NCI-H1930 (cell line): ENCODE data around the gene HTRA2.
"Not testable (repeated sequence)": the region's sequence is repeated elsewhere in the genome, so short reads cannot be mapped to it uniquely, and the experiment has no call there.

Experiments
- DNase-seq, 2 experiments: peaks; one replicate each; lab custom pipeline; 2025; lab: John Stamatoyannopoulos, UW

The HTRA2 gene

DNA sequence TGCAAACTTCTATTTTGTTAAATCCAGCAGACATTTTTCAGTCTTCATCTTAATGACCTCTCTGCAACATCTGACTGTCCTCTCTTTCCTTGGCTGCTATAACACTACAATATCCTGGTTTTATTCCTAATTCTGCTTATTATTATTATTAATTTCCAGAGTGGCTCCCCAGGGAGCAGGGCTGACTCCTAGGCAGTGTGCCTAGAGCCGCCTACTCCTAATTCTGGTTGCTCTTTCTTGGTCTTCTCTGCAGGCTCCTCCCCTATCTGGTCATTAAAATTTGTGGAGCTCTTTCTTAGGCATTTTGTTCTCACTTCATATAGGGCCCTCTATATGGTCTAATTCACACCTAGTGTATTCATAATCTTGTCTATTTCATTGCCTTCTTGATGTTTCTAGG lies 13.2 kb downstream of the HTRA2 start:
- no peak for DNase-seq

DNA sequence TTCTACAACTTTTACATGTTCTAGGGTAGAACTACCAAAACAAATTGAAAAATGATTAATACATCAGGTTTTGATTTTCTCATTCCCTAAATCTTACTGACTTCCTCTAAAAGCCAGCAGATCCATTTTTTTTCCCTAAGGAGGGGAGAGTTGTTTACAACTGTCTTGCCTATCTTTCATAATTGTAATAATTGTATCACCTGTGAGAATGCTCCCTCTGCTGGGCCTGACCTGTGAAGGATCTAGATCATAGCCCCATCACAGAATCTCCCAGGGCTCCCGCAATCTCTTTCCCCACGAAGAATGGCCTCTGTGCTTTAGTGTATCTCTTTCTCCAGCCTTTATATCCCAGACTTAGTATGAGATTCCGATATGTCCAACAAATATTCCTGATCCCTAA lies 14.9 kb downstream of the HTRA2 start:
- peak in 1 of 2 experiments; percentile 15 for DNase-seq

DNA sequence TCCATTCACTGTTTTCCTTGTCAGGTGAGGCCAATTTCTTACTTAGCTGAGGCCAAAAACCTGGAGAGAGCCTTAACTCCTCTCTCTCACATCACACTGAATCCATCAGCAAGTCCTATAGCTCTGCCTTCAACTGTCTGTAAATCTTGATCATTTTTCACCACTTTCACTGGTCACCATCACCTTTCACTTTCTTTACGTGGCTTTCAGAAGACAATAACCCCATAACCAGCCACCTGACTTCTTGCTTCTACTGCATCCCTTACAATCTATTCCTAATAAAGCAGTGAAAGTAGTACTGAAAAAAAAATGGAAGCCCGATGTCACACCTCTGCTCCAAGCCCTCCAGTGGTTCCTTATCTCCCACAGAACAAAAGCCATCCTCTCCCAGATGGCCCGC lies 16.3 kb downstream of the HTRA2 start:
- no peak for DNase-seq

DNA sequence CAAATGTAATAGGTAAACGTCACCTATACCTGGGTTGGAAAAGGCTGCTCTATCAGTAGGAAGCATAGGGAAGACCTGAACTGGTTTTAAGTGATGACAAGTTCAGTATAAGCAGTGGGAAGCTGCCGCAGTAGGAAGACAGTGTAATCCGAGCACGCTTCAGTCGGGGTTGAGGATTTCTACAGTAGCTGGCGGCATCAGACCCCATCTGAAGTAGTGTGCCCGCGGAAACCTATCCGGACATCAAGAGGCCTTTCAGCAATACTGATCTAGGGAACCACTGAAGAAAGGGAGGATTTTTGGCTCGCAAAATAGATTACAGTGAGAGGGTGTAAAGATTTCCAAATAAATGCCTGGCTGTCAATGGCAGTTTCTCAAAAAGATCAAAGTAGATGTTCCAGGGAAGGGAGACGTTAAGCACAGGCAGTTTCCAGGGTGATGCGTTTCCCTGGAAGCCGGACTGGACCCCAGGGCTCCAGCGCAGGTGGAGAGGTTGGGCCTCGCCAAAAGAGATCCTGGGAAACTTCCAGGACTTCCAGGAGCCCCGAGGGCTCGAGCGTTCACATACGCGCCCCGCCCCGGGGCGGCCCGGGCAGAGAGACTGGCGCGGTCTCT lies 18.7 kb downstream of the HTRA2 start:
- no peak for DNase-seq

DNA sequence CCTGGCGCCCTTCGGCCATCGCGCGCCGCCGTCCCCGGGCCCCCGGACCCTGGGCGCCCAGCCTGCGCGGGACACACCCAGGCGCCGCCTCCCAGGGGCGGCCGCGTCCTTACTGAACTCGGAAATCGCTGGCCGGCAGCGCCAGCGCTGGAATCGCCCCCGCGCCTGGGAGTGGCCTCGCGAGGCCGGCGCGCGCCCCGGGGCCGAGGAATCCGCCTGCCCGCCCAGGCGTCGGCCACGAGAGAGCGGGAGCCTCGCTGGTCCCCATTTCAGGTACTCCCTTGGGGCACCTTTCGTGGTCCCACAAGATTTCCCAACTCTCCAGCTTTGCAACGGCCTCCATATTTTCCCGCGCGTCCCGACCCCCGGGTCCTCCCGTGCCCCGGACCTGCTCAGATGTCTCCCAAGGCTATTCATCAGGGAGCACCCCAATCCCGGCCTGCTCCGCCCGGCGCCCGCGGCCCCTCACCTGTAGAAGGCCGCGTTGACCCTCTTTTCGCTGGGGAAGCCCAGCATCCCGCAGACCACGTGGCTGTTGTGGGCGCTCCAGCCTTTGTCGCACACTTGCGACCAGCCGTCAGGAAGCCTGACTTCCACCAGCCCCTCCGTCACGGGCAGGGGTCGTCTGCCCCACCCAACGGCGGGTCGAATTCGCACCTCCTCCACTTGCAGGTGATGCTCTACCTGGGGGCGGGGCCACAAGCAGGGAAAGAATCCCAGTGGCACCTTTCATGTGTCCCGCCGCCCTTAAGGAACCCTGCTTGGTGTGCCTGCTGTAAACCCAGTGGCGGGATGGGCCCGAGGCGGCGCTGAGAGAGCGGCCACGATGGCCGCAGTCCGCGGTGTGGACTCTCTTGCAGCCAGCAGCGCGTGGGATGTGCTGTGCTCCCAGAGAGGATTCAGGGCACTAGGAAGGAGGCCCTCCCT lies 19.4 kb downstream of the HTRA2 start:
- DNase-seq, result peak; percentile 40 to 63

DNA sequence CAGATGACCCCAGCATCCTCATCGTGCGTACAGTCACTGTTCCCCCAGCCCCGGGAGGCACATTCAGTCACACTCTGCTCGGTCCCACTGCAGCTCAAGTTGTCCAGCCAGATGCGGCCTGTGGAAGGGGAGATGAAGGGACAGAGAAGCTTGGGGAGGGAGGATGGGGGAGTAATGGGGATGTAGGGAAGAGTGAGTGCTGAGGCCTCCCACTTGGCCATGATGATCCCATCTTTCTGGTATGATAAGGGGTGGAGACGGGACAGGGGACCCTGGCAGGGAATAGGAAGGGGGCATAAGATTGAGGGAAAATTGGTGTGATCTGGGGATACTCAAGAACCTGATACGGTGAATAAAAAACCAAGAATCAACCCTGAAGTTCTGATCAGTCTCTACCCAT lies 20.5 kb downstream of the HTRA2 start:
- DNase-seq, result no peak

DNA sequence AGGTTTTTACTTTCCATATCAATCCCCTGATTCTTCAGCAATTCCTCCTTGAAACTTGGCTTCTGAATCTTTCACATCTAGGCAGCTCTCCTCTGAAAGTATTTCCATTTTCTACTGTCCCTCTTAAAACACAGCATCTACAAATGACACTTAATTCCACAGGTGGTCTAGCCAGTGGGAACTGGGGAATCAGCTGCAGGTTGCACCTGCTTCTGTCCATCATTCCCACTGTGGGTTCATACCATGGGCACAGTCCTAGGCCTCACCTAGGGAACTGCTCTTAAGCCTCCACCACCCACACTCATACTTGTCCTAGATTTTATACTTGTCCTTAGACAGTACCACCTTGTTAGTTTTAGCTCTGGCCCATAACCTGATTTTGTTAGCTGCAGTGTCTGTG lies 21.8 kb downstream of the HTRA2 start:
- DNase-seq, result no peak

DNA sequence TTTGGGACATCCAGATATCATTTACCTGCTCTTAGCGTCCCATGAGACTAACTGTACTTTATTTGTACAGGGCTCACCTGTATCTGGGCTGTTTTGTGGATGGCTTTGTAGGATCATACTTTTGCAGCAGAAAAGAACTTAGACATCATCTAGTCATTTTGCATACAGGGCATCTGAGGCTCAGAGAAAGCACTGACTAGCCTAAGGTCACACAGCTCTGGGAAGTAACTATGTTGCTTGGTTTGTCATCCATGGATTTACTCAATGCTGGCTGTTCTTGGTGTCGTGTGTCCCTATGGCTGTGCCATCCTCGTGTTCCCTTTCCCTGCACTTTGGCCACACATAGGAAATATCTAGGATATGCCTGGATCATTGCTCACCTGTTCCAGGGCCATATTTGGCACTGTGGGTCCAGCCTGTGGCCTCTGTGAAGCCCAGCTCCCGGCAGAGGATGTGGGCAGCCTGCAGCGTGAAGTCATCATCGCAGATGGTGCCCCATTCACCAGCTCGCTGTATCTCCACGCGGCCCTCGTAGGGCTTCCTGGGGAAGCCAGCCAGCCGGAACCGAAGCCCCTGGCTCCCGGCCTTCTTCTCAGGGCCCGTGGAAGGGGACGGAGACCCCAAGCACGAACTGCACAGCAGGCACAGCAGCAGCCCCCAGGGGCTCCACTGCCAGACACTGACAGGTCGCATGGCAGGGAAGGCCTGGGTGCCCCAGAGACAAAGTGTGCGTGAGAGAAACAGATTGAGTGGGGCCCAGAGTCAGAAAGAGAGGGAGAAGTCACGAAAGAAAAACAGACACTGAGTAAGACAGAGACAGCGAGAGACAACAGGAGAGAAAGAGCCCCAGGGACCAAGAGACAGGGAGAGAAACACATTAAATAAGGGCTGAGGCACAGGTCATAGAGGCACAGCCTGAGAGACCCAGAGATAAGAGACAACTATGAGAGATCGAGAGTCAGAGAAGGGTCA lies 22.5 kb downstream of the HTRA2 start:
- no peak for DNase-seq

DNA sequence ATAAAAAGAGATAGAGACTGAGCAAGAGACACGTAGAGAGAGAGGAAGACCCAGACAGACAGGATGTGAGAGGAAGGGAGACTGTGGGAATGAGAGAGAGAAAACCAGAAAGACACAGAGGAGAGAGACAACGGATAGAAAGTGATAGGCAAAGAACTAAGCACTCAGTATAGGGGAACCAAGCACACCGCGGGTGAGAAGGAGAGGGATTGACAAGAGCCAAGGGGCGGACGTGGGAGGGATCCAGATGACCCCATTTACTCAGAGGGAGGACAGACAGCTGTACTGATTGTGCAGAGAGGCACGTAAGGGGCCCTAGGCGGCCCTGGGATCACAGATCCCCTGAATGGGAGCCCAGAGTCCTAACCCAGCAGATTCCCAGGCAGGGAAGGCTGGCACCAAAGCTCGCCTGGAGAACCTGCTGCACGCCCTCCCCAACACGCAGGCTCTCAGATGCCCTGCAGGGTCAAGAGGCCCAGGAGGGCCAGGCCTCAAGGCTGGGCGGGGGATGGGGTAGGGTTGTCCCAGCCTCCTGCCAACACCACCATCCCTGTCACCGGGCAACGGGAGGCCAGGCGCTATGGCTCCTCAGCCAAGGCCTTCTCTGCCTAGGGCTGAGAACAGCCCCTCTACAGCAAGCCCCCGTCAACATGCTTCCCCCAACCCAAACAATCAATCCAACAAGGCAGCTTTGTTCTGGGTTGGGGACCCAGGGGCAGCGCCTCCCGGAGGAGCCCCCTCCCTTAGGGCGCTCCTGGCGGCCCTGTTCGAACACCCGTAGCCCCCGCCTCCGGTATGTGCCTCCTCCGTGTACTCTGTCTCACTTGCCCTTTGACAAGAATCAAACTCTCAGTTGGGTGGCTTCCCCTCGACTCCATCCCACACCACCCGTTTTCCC lies 23.4 kb downstream of the HTRA2 start:
- no peak for DNase-seq

DNA sequence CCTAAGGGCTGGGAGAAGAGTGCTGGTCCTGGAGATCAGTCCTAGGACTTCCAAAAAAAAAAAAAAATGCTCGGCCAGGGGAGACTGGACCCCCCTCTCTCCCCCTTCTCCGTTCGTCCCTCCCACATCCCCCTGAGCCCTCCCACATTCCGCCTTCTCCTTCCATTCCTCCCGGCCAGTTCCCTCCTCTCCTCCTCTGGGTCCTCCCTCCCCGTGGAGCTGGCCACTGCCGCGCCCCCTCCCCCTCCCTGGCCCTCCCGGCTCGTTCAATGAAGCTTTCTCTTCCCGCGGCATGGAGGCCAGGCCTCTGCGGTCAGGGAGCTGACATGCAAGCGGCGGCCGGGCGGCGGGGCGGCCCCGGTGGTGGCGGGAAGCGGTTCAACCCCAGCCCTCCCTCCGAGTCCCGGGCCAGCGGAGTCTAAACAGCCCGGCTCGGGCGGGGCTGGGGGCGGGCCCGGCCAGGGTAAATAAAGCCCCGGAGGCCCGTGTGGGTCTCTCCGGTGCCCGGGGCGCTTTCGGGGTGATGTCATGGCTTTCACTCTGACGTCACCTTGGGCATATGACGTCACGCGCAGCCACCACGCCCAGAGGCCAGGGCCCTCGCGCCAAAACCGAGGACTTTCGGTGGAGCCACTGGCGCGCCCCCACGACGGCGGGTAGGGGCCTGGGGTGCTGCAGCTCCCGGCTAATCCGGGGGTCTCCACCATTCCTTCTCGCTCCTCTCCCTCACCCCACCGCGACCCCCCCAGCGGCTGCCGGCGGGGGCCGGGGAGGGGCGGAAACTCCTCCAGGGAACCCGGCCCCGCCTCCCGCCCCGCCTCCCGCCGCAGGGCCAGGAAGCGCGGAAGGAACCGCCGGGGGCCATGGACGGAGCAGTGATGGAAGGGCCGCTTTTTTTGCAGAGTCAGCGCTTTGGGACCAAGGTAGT lies 24.4 kb downstream of the HTRA2 start, which contains the start of the genes DOK1 and LOXL3:
DOK1 (plus strand) TSS at position 829 of the 928 bp plus-strand sequence; CDS start at position 864, 35 bp downstream.
LOXL3 (minus strand) TSS at position 51 of the 928 bp plus-strand sequence. CDS start 1,308 bp downstream, outside the sequence.
- peak; percentile 52 to 69 for DNase-seq

DNA sequence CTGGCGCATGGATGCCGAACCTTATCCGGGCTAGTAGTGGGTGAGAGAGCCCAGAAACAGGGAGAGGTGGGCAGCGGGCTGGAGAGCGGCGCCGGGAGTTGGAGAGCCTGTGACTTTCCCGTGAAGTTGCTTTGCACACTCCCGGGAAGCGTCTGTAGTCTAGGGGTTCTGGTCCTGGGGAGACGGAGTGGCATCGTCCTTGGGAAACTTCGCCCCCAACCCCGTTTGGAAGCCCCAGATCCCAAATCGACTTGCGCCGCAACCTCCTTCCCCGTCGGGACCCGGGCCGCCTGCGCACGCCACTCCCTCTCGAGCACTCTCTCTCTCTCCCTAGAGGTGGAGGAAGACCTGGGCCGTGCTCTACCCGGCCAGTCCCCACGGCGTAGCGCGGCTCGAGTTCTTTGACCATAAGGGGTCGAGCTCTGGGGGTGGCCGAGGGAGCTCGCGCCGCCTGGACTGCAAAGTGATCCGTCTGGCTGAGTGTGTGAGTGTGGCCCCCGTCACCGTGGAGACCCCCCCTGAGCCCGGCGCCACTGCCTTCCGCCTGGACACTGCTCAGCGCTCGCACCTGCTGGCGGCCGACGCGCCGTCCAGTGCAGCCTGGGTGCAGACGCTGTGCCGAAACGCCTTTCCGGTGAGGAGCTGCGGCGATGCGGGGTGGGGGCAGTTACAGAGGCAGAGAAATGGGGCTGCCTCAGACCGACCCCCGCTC lies 25.2 kb downstream of the HTRA2 start:
- DNase-seq, result no peak

DNA sequence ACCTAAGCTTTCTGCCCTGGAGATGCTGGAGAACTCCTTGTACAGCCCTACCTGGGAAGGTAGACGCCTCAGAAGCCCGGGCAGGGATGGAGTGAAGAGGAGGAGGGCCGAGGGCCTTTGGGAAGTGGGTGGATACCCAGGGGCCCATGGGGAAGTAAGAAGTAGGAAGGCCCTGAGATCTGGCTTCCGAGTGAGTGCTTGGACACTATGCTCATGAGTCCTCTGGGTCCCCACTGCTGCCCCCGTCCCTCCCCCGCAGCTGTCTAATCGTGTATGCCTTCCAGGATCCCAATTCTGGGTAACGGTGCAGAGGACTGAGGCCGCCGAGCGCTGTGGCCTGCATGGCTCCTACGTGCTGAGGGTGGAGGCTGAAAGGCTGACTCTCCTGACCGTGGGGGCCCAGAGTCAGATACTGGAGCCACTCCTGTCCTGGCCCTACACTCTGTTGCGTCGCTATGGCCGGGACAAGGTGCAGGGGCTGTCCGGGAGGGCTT lies 25.9 kb downstream of the HTRA2 start:
- DNase-seq, result no peak

DNA sequence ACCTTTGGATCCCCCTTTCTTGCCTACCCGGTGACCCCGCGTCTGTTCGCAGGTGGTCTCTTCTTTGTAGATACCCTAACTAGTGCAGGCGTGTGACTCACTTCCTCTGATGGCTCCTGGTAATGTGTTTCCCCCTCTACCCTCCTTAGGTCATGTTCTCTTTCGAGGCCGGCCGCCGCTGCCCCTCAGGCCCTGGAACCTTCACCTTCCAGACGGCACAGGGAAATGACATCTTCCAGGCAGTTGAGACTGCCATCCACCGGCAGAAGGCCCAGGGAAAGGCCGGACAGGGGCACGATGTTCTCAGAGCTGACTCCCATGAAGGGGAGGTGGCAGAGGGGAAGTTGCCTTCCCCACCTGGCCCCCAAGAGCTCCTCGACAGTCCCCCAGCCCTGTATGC lies 26.4 kb downstream of the HTRA2 start:
- DNase-seq, result no peak

DNA sequence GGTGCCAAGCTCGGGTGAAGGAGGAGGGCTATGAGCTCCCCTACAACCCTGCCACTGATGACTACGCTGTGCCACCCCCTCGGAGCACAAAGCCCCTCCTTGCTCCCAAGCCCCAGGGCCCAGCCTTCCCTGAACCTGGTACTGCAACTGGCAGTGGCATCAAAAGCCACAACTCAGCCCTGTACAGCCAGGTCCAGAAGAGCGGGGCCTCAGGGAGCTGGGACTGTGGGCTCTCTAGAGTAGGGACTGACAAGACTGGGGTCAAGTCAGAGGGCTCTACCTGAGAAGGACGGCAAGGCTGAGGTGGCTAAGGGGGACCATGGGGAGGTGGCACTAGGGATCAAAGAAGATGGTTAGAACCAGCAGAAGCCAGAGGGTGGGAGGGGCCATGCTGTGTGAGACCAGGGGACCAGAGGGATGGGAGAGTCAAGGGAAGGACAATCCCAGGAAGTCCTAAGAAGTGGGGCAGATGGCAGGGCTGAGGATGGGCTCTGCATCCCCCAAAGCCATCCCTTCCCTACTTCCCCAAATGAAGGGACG lies 27.2 kb downstream of the HTRA2 start:
- no peak for DNase-seq

DNA sequence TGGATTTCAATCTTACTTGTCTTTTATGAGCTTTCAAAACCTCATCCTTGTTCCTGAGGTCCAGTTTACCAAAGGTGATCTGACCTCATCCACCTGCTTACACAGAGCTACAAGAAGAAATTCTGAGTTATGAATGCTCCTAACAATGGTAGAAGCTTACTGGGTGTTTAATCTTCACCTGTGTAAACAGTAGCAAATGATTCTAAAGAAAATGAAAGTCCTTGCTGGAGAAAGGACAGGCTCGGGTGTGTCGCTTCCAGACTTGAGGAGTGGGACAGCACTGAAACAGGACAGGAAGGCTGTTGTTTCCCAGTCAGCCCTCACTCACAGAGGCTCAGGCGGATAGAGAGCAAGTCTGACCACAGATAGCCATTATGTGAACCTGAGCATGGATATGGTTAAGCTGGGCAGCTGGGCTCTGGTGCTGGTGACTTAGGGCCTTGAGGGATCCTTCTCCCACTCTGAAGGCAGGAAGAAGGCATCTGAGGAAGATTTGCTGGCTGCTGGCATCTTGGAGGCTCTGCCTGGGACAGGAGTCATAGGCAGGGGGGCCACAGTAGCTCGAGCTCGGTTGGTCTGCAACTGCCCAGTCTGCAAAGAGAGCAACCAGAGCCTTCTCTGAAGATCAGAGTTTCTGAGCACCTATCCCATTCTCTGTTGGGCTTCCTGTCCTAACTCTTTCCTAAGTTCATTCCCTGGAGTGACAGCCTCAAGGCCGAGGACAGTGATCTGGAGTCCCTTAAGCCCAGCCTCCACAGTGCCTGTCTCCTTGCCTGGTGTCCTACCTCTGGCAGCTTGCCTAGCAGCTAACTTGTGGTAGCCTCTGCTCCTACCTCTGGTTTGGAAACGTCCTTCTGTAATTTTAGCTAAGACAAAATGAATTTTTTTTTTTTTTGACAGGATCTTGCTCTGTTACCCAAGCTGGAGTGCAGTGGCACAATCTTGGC lies 28.8 kb downstream of the HTRA2 start:
- DNase-seq, result no peak

DNA sequence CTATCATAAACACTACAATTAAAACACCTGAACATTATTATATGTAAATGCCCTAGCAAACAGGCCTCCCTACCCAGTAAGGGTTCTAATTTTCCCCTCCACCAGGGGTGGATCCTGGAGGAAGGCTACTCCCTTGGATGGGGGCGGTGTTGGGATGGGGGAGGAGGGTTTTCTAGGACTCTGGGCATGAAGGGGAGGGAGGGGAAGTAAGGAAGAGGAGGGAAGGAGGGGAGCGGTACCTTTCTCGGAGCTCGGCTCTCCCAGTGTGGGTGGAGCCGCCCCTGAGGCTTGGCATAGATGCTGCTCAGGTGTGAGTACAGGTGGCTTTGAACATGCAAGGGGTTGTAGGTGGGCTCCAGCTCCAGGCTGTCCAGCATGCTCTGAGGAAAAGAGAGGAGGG lies 30.2 kb downstream of the HTRA2 start:
- no peak for DNase-seq

DNA sequence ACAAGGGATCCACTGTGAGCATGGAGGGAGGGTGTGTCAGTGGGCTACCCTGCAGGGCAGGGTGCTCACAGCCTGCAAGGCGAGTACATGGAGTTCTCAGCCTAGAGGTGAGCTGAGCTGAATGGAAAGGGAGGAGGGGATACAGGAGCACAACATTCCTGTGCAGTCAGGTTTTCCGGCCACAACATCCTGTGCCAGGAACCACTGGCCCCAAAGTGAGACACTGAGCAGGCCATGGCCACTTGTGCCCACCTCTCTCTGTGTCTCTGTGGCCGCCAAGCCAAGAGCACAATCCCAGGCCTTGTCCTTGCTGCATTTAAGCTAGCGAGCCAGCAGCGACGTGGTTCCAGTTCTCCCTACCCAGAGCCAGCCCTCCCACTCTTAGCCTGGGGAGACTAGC lies 30.9 kb downstream of the HTRA2 start:
- no peak for DNase-seq

DNA sequence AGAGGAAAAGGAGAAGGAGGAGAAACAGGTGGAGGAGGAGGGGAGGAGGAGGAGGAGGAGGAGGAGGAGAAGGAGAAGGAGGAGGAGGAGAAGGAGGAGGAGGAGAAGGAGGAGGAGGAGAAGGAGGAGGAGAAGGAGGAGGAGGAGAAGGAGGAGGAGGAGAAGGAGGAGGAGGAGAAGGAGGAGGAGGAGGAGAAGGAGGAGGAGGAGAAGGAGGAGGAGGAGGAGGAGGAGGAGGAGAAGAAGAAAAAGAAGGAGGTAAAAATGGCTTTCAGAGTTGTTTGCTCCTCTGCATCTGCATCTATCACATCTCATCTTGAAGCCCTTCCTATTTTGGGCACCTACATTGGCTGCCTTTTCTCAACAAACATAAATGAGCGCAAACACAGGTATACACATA lies 31.3 kb downstream of the HTRA2 start:
- DNase-seq, result not testable (repeated sequence)
